Lung (tissue), 13 donors: ENCODE data around the gene CDK2AP2. TPM values are rescaled to one million over a fixed set of nuclear protein-coding genes. Genes with fewer than 3 reads are reported as not detected.

Experiments
- ATAC-seq: fragments of 200-7000 bp; cut with Tn5 transposase; one replicate; pipeline ENCODE4 v1.9.1; 2020; ENCODE audit warnings: moderate number of reproducible peaks; ENCODE audit not compliant: insufficient read depth, low FRiP score
- DNase-seq, 3 donors: peaks; one replicate each; pipeline ENCODE4 v3.0.0-alpha.2; 2013 to 2017
- H3K27ac ChIP-seq, 2 donors: one replicate each; pipeline ENCODE4 v1.5.1; 2013; ENCODE audit warnings: mild to moderate bottlenecking in 2 of 2, moderate library complexity in 2 of 2, control low read depth in 1 of 2, inconsistent platforms in 1 of 2, low read depth in 1 of 2, low read length in 1 of 2
- H3K27me3 ChIP-seq, 3 donors: one replicate each; pipeline ENCODE4 v1.5.1; 2013; ENCODE audit warnings: low read length in 2 of 3; ENCODE audit not compliant: control insufficient read depth in 3 of 3, insufficient read depth in 3 of 3
- H3K36me3 ChIP-seq, 4 donors: one replicate each; pipeline ENCODE4 v1.5.1; 2013; ENCODE audit warnings: low read length in 4 of 4, mild to moderate bottlenecking in 1 of 4, moderate library complexity in 1 of 4; ENCODE audit not compliant: control insufficient read depth in 4 of 4, insufficient read depth in 4 of 4
- H3K4me1 ChIP-seq, 5 donors: one replicate each; pipeline ENCODE4 v1.5.1; 2013; ENCODE audit warnings: low read length in 5 of 5, mild to moderate bottlenecking in 2 of 5, moderate library complexity in 1 of 5; ENCODE audit not compliant: control insufficient read depth in 5 of 5, insufficient read depth in 5 of 5
- H3K4me3 ChIP-seq: one replicate; pipeline ENCODE4 v1.5.1; 2013; ENCODE audit warnings: mild to moderate bottlenecking, control low read depth, moderate library complexity
- H3K9ac ChIP-seq, 2 donors: one replicate each; pipeline ENCODE4 v1.5.1; 2013; ENCODE audit warnings: low read length in 2 of 2, control low read depth in 1 of 2; ENCODE audit not compliant: insufficient read depth in 1 of 2
- H3K9me3 ChIP-seq, 4 donors: one replicate each; pipeline ENCODE4 v1.5.1; 2013; ENCODE audit warnings: low read length in 3 of 4, mild to moderate bottlenecking in 1 of 4, moderate library complexity in 1 of 4; ENCODE audit not compliant: control insufficient read depth in 4 of 4, insufficient read depth in 3 of 4
- CTCF ChIP-seq: IDR thresholded peaks from 2 replicates; pipeline ENCODE4 v1.5.1; 2012; ENCODE audit warnings: mild to moderate bottlenecking; ENCODE audit errors: control extremely low read depth, extremely low read depth
- WGBS, 2 donors: extraction: QIAGEN DNeasy Blood & Tissue Kit; methylation state at CpG; one replicate each; pipeline ENCODE4 v1.1.7; 2013; 5-methylcytosine and 5-hydroxymethylcytosine counted together
- polyA plus RNA-seq, 2 donors: library from polyadenylated mRNA; stranded (reverse); fragments of 200-250 nt; gene quantifications; one replicate each; pipeline ENCODE4 v1.2.1, GENCODE V29; 2013
- small RNA-seq: library from RNA; depleted of rRNA; stranded (forward); fragments of <200 nt; gene quantifications from one replicate; pipeline ENCODE3, GENCODE V24; 2014; ENCODE audit warnings: low replicate concordance
- total RNA-seq, 2 donors: library from RNA; depleted of rRNA in 1 of 2; stranded (reverse); fragments of >200 nt in 1 of 2; gene quantifications; one replicate each; pipeline ENCODE4 v1.2.1, GENCODE V29; 2014 to 2021
- donor health status: control.
- donor health status: control.
- donor health status: Bipolar disorder and iron deficiency.
- donor health status: healthy.
- donor health status: DM: yes; HTN: yes; CAD: no.

Gene CDK2AP2
- total and polyA plus RNA-seq, 4 donors: 21.7 to 149 (median 121) TPM

GRCh38 chr11:67458266-67458665 lies 49.7 kb downstream of the CDK2AP2 start:
- H3K27ac ChIP-seq: no peak overlapping the region
- no peak for TF ChIP-seq CTCF
- no peak overlapping the region for H3K9ac ChIP-seq
- no peaks in the 10 kb centered on the region for H3K36me3 ChIP-seq
- no peaks in the 10 kb centered on the region for H3K9me3 ChIP-seq
- ATAC-seq: no peak
- H3K4me3 ChIP-seq: no peak overlapping the region
- no peaks in the 10 kb centered on the region for H3K4me1 ChIP-seq
- no peak for DNase-seq
- WGBS, 2 donors: 92 to 94% methylated on average over 17 to 19 of the region's 19 CpGs
- no peaks in the 10 kb centered on the region for H3K27me3 ChIP-seq

- Histone ChIP-seq H3K9ac (no peak overlapping the region), H3K9me3 (no peaks in the 10 kb centered on the region), H3K36me3 (no peaks in the 10 kb centered on the region), H3K4me3 (no peak overlapping the region), H3K27ac (no peak overlapping the region), H3K27me3 (no peaks in the 10 kb centered on the region), H3K4me1 (no peaks in the 10 kb centered on the region)
- ATAC-seq: no peak
- TF ChIP-seq CTCF: no peak
- no peak for DNase-seq
- 95 to 97% methylated on average over 12 of the region's 12 CpGs for WGBS, 2 donors
Measured at GRCh38 chr11:67457453-67457852, 50.5 kb downstream of the CDK2AP2 start.

Small RNA genes lying within 50 kb of the gene (small RNA-seq; reads per million reads assigned to genes)
- gene MIR6752: not detected

Other genes with a start within 250 kb of the CDK2AP2 start
- gene GRK2, start 241.7 kb downstream of the CDK2AP2 start, total RNA-seq: 10 to 100 TPM; 37.1 to 99.8 TPM
- 100 to 1,000 TPM in 1 of 2 donors, 10 to 100 TPM in 1; 95.2 to 130 TPM for gene GRK2, start 241.7 kb downstream of the CDK2AP2 start, polyA plus RNA-seq
- gene ANKRD13D, start 218.9 kb downstream of the CDK2AP2 start, total RNA-seq: 10 to 100 TPM; 35.9 to 86.2 TPM
- gene ANKRD13D, start 218.9 kb downstream of the CDK2AP2 start, polyA plus RNA-seq: 10 to 100 TPM; 55.8 to 65.3 TPM
- gene SSH3, start 204.6 kb downstream of the CDK2AP2 start, total RNA-seq: 10 to 100 TPM; 31.4 to 42.7 TPM
- gene SSH3, start 204.6 kb downstream of the CDK2AP2 start, polyA plus RNA-seq: 10 to 100 TPM; 19.0 to 23.0 TPM
- 10 to 100 TPM; 27.4 to 99.6 TPM for gene POLD4, start 154.6 kb downstream of the CDK2AP2 start, total RNA-seq
- gene POLD4, start 154.6 kb downstream of the CDK2AP2 start, polyA plus RNA-seq: 100 to 1,000 TPM; 103 to 183 TPM
- gene CLCF1, start 134.6 kb downstream of the CDK2AP2 start, total RNA-seq: 1 to 10 TPM; 3.5 to 9.8 TPM
- gene CLCF1, start 134.6 kb downstream of the CDK2AP2 start, polyA plus RNA-seq: 1 to 10 TPM; 7.6 to 10.0 TPM
- 10 to 100 TPM; 19.7 to 35.9 TPM for gene RAD9A, start 116.2 kb downstream of the CDK2AP2 start, total RNA-seq
- gene RAD9A, start 116.2 kb downstream of the CDK2AP2 start, polyA plus RNA-seq: 10 to 100 TPM; 14.1 to 22.8 TPM
- gene PPP1CA, start 106.3 kb downstream of the CDK2AP2 start, total RNA-seq: 100 to 1,000 TPM in 1 of 2 donors, 10 to 100 TPM in 1; 87.2 to 175 TPM
- 100 to 1,000 TPM; 138 to 178 TPM for gene PPP1CA, start 106.3 kb downstream of the CDK2AP2 start, polyA plus RNA-seq
- 10 to 100 TPM in 1 of 2 donors, 1 to 10 TPM in 1; 3.2 to 21.3 TPM for gene TBC1D10C, start 104.1 kb downstream of the CDK2AP2 start, total RNA-seq
- gene TBC1D10C, start 104.1 kb downstream of the CDK2AP2 start, polyA plus RNA-seq: 10 to 100 TPM; 15.8 to 19.7 TPM
- 1 to 10 TPM; 1.2 to 1.7 TPM for gene CARNS1, start 92.5 kb downstream of the CDK2AP2 start, total RNA-seq
- 1 to 10 TPM in 1 of 2 donors, under 1 TPM in 1; 0.15 to 1.5 TPM for gene CARNS1, start 92.5 kb downstream of the CDK2AP2 start, polyA plus RNA-seq
- gene RPS6KB2, start 79.7 kb downstream of the CDK2AP2 start, total RNA-seq: 10 to 100 TPM; 26.3 to 56.8 TPM
- gene RPS6KB2, start 79.7 kb downstream of the CDK2AP2 start, polyA plus RNA-seq: 10 to 100 TPM; 55.7 to 69.5 TPM
- gene PTPRCAP, start 70.5 kb downstream of the CDK2AP2 start, total RNA-seq: 10 to 100 TPM in 1 of 2 donors, 1 to 10 TPM in 1; 8.8 to 13.7 TPM
- 10 to 100 TPM; 10.8 to 19.0 TPM for gene PTPRCAP, start 70.5 kb downstream of the CDK2AP2 start, polyA plus RNA-seq
- gene CORO1B, start 64.7 kb downstream of the CDK2AP2 start, total RNA-seq: 100 to 1,000 TPM in 1 of 2 donors, 10 to 100 TPM in 1; 65.6 to 147 TPM
- gene CORO1B, start 64.7 kb downstream of the CDK2AP2 start, polyA plus RNA-seq: 100 to 1,000 TPM; 108 to 130 TPM
- not detected for gene GPR152, start 55.4 kb downstream of the CDK2AP2 start, total RNA-seq
- under 1 TPM in 1 of 2 donors, not detected in 1; 0.06 TPM for gene GPR152, start 55.4 kb downstream of the CDK2AP2 start, polyA plus RNA-seq
- gene CABP4, start 52.8 kb downstream of the CDK2AP2 start, total RNA-seq: 1 to 10 TPM; 2.1 to 5.3 TPM
- 1 to 10 TPM in 1 of 2 donors, under 1 TPM in 1; 0.96 to 2.5 TPM for gene CABP4, start 52.8 kb downstream of the CDK2AP2 start, polyA plus RNA-seq
- 10 to 100 TPM; 32.5 to 84.2 TPM for gene TMEM134, start 38.9 kb downstream of the CDK2AP2 start, total RNA-seq
- 10 to 100 TPM; 82.0 to 91.4 TPM for gene TMEM134, start 38.9 kb downstream of the CDK2AP2 start, polyA plus RNA-seq
- gene AIP, start 25.1 kb downstream of the CDK2AP2 start, total RNA-seq: 10 to 100 TPM; 60.0 to 64.8 TPM
- gene AIP, start 25.1 kb downstream of the CDK2AP2 start, polyA plus RNA-seq: 100 to 1,000 TPM in 1 of 2 donors, 10 to 100 TPM in 1; 82.8 to 126 TPM
- gene PITPNM1, start 2.8 kb downstream of the CDK2AP2 start, total RNA-seq: 10 to 100 TPM; 36.4 to 67.3 TPM
- 10 to 100 TPM; 23.2 to 36.2 TPM for gene PITPNM1, start 2.8 kb downstream of the CDK2AP2 start, polyA plus RNA-seq
- not detected for gene CABP2, start 15.3 kb upstream of the CDK2AP2 start, total RNA-seq
- not detected for gene CABP2, start 15.3 kb upstream of the CDK2AP2 start, polyA plus RNA-seq
- gene GSTP1, start 75.7 kb upstream of the CDK2AP2 start, total RNA-seq: 100 to 1,000 TPM; 632 to 928 TPM
- gene GSTP1, start 75.7 kb upstream of the CDK2AP2 start, polyA plus RNA-seq: 1,000 to 10,000 TPM; 1,119 to 2,206 TPM
- 100 to 1,000 TPM; 144 to 191 TPM for gene NDUFV1, start 98.8 kb upstream of the CDK2AP2 start, total RNA-seq
- gene NDUFV1, start 98.8 kb upstream of the CDK2AP2 start, polyA plus RNA-seq: 100 to 1,000 TPM; 113 to 137 TPM
- gene NUDT8, start 121.8 kb upstream of the CDK2AP2 start, total RNA-seq: 10 to 100 TPM in 1 of 2 donors, 1 to 10 TPM in 1; 6.3 to 19.9 TPM
- 10 to 100 TPM; 12.1 to 22.3 TPM for gene NUDT8, start 121.8 kb upstream of the CDK2AP2 start, polyA plus RNA-seq
- gene TBX10, start 131.6 kb upstream of the CDK2AP2 start, total RNA-seq: not detected
- not detected for gene TBX10, start 131.6 kb upstream of the CDK2AP2 start, polyA plus RNA-seq
- under 1 TPM in 1 of 2 donors, not detected in 1; 0.58 TPM for gene ACY3, start 142.6 kb upstream of the CDK2AP2 start, total RNA-seq
- under 1 TPM; 0.42 to 0.73 TPM for gene ACY3, start 142.6 kb upstream of the CDK2AP2 start, polyA plus RNA-seq
- 1 to 10 TPM; 2.4 to 4.8 TPM for gene ALDH3B2, start 166.5 kb upstream of the CDK2AP2 start, total RNA-seq
- 1 to 10 TPM; 1.1 to 2.6 TPM for gene ALDH3B2, start 166.5 kb upstream of the CDK2AP2 start, polyA plus RNA-seq